Measurements from ENCODE around the gene CCL17.

DNA sequence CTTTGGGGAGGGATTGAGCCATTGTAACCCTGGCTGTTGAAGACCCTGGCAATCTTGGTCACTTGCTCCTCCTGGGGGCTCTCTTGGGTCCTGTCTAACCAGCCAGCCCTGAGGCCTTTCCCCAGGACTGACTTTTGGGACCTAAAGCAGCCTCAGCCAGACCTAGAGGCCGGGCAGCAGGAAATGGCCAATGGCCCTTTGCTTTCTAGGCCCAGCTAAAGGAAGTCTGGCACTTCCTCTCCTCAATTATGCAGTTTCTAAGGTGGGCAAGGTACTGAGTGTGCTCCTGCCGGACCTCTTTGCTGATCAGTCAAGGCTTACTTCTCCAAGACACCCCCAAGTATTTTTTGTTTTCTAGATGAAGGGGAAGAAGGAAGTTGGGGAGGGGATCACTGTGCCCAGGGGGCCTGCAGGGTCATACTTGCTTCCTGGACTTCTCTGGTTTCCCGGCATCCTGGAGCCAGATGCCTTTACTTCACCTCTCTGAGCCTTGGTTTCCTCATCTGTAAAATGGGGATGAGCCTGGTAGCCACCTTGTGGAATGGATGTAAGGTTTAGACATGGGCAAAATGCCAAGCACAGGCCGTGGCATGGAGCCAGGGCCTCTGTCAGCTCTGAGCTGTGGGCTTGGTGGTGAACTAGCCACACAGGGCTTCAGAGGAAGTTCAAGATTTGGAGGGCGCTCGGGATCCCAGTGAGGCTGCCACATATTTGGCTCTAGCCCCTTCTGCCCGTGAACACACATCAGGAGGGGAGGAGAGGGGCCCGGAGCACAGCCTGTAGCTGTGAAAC is 23.7 kb upstream of the CCL17 start:
- TF ChIP-seq, protein P1, sequence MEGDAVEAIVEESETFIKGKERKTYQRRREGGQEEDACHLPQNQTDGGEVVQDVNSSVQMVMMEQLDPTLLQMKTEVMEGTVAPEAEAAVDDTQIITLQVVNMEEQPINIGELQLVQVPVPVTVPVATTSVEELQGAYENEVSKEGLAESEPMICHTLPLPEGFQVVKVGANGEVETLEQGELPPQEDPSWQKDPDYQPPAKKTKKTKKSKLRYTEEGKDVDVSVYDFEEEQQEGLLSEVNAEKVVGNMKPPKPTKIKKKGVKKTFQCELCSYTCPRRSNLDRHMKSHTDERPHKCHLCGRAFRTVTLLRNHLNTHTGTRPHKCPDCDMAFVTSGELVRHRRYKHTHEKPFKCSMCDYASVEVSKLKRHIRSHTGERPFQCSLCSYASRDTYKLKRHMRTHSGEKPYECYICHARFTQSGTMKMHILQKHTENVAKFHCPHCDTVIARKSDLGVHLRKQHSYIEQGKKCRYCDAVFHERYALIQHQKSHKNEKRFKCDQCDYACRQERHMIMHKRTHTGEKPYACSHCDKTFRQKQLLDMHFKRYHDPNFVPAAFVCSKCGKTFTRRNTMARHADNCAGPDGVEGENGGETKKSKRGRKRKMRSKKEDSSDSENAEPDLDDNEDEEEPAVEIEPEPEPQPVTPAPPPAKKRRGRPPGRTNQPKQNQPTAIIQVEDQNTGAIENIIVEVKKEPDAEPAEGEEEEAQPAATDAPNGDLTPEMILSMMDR (IDR thresholded peaks at IDR 0.05; ENCODE audit: low read depth, low read length) = no peak
- TF ChIP-seq EZH2phosphoT487 (IDR thresholded peaks at IDR 0.05; ENCODE audit: low read depth) = no peak
